GM23248 (cell line): ENCODE measurements around the gene SERP2. TPM values are rescaled to one million over a fixed set of nuclear protein-coding genes. Genes with fewer than 3 reads are reported as not detected.

ENCODE experiments used
- DNase-seq: peaks from one replicate; pipeline ENCODE4 v3.0.0-alpha.2; 2015
- H2AFZ ChIP-seq: fragments of 200-600 bp; sonication (generic); 2 replicates; pipeline ENCODE4 v1.6.1; 2016; ENCODE audit warnings: antibody characterized with exemption
- H3F3A ChIP-seq: fragments of 200-600 bp; sonication (generic); 2 replicates; pipeline ENCODE4 v1.6.1; 2016; ENCODE audit warnings: mild to moderate bottlenecking, antibody characterized with exemption, mixed run types; ENCODE audit not compliant: insufficient read depth
- H3K27ac ChIP-seq: fragments of 200-600 bp; sonication (generic); 2 replicates; pipeline ENCODE4 v1.5.1; 2016; ENCODE audit warnings: mild to moderate bottlenecking
- H3K27me3 ChIP-seq: fragments of 200-600 bp; sonication (generic); replicated peaks from 2 replicates; pipeline ENCODE4 v1.6.1; 2016; ENCODE audit warnings: mild to moderate bottlenecking; ENCODE audit not compliant: insufficient read depth
- H3K36me3 ChIP-seq: fragments of 200-600 bp; sonication (generic); 2 replicates; pipeline ENCODE4 v1.6.1; 2016; ENCODE audit warnings: low read depth, mild to moderate bottlenecking
- H3K4me1 ChIP-seq: fragments of 200-600 bp; sonication (generic); 2 replicates; pipeline ENCODE4 v1.6.1; 2016; ENCODE audit warnings: mild to moderate bottlenecking; ENCODE audit not compliant: insufficient read depth
- H3K4me2 ChIP-seq: fragments of 200-600 bp; sonication (generic); one replicate; pipeline ENCODE4 v1.6.1; 2016; ENCODE audit warnings: mild to moderate bottlenecking; ENCODE audit not compliant: unreplicated experiment
- H3K4me3 ChIP-seq: fragments of 200-600 bp; sonication (generic); 2 replicates; pipeline ENCODE4 v1.5.1; 2016; ENCODE audit warnings: mild to moderate bottlenecking
- H3K79me2 ChIP-seq: fragments of 200-600 bp; sonication (generic); 2 replicates; pipeline ENCODE4 v1.6.1; 2016; ENCODE audit warnings: mild to moderate bottlenecking; ENCODE audit not compliant: insufficient read depth
- H3K9ac ChIP-seq: fragments of 200-600 bp; sonication (generic); 2 replicates; pipeline ENCODE4 v1.6.1; 2016; ENCODE audit warnings: mild to moderate bottlenecking
- H3K9me2 ChIP-seq: fragments of 200-600 bp; sonication (generic); 2 replicates; pipeline ENCODE4 v1.6.1; 2016; ENCODE audit warnings: mixed run types, mild to moderate bottlenecking, moderate library complexity; ENCODE audit not compliant: insufficient read depth
- H3K9me3 ChIP-seq: fragments of 200-600 bp; sonication (generic); one replicate; pipeline ENCODE4 v1.6.1; 2017; ENCODE audit warnings: low read depth
- H4K20me1 ChIP-seq: fragments of 200-600 bp; sonication (generic); 2 replicates; pipeline ENCODE4 v1.6.0; 2016; ENCODE audit not compliant: insufficient read depth
- EZH2 ChIP-seq: fragments of 200-600 bp; sonication (generic); IDR thresholded peaks from 2 replicates; pipeline ENCODE4 v1.6.1; 2018; ENCODE audit warnings: antibody characterized with exemption, mild to moderate bottlenecking; ENCODE audit not compliant: insufficient read depth, poor library complexity, severe bottlenecking
- EZH2phosphoT487 ChIP-seq: fragments of 200-600 bp; sonication (generic); IDR thresholded peaks from 2 replicates; pipeline ENCODE4 v1.6.1; 2018; ENCODE audit warnings: antibody characterized with exemption, moderate library complexity, mild to moderate bottlenecking, low read depth; ENCODE audit not compliant: insufficient read depth
- WGBS, 2 experiments: methylation state at CpG; one replicate each; pipeline ENCODE4 v1.1.6; 2015 to 2017; ENCODE audit warnings: low lambda C conversion rate in 2 of 2, low coverage in 1 of 2; ENCODE audit errors: missing lambda C conversion rate in 2 of 2; 5-methylcytosine and 5-hydroxymethylcytosine counted together
- in situ Hi-C: fragments of 300-500 bp; cut with MboI; formaldehyde crosslinking; loops from 2 replicates; pipeline ENCODE4 v1.15.0; 2020
- polyA plus RNA-seq: library from polyadenylated mRNA; unstranded; fragments of >200 nt; fragmentation: Nextera tagmentation; extraction: Ambion mirVana; gene quantifications from 2 replicates; pipeline ENCODE4 v1.2.1, GENCODE V29; 2016
- total RNA-seq: library from RNA; depleted of rRNA; stranded (reverse); fragments of >200 nt; shearing (Covaris generic); gene quantifications from 2 replicates; pipeline ENCODE4 v1.2.3, GENCODE V29; 2014

Gene SERP2
- total and polyA plus RNA-seq, 2 experiments from 2014 or later: 2.8 to 3.2 TPM

GRCh38 chr13:44365008-44365407 is 8.6 kb upstream of the SERP2 start:
- Histone ChIP-seq H3K9me3 (no peaks in the 10 kb centered on the region), H4K20me1 (no peaks in the 10 kb centered on the region), H3F3A (peaks cover 22% of the 10 kb centered on the region), H3K9me2 (no peaks in the 10 kb centered on the region), H3K4me2 (peak overlapping the region; percentile 27), H3K4me3 (no peak overlapping the region), H3K79me2 (no peaks in the 10 kb centered on the region), H3K27ac (0 out of 2 replicates have a peak overlapping the region, but pooled peaks have one; percentile 13), H3K36me3 (no peaks in the 10 kb centered on the region), H3K27me3 (no peaks in the 10 kb centered on the region; the same call in 1 of the 2 replicates), H3K9ac (no peak overlapping the region), H2AFZ (no peak overlapping the region), H3K4me1 (peaks cover 25% of the 10 kb centered on the region)
- DNase-seq: peak; percentile 65
- TF ChIP-seq EZH2phosphoT487 (peak; percentile 82; the same call in 1 of the 2 replicates), EZH2 (no peak)
- in situ Hi-C loops: no loop called here
- 55 to 64% methylated on average over 3 of the region's 3 CpGs for WGBS, 2 experiments

GRCh38 chr13:44365899-44366298 is 7.7 kb upstream of the SERP2 start:
- TF ChIP-seq EZH2phosphoT487 (no peak), EZH2 (no peak)
- Histone ChIP-seq H2AFZ (no peak overlapping the region), H3K9me3 (no peaks in the 10 kb centered on the region), H3K4me3 (no peak overlapping the region), H3K36me3 (no peaks in the 10 kb centered on the region), H3F3A (peaks cover 22% of the 10 kb centered on the region), H3K27me3 (no peaks in the 10 kb centered on the region; the same call in 1 of the 2 replicates), H4K20me1 (no peaks in the 10 kb centered on the region), H3K27ac (no peak overlapping the region), H3K9me2 (no peaks in the 10 kb centered on the region), H3K4me2 (no peak overlapping the region), H3K4me1 (peaks cover 25% of the 10 kb centered on the region), H3K79me2 (no peaks in the 10 kb centered on the region), H3K9ac (no peak overlapping the region)
- DNase-seq: no peak
- 87 to 92% methylated on average over 3 of the region's 3 CpGs for WGBS, 2 experiments
- in situ Hi-C loops: no loop called here

- 0 to 11% methylated on average over 4 to 6 of the region's 6 CpGs for WGBS, 2 experiments
- Histone ChIP-seq H3F3A (peaks cover 18% of the 10 kb centered on the region), H3K9ac (no peak overlapping the region), H3K9me2 (no peaks in the 10 kb centered on the region), H3K4me1 (peaks cover 21% of the 10 kb centered on the region), H3K36me3 (no peaks in the 10 kb centered on the region), H2AFZ (no peak overlapping the region), H3K4me2 (no peak overlapping the region), H3K9me3 (no peaks in the 10 kb centered on the region), H3K27me3 (no peaks in the 10 kb centered on the region; the same call in 1 of the 2 replicates), H3K27ac (no peak overlapping the region), H3K4me3 (no peak overlapping the region), H3K79me2 (no peaks in the 10 kb centered on the region), H4K20me1 (no peaks in the 10 kb centered on the region)
- in situ Hi-C loops: no loop called here
- no peak for TF ChIP-seq EZH2phosphoT487
- no peak for TF ChIP-seq EZH2
- DNase-seq: peak; percentile 59
Measured at GRCh38 chr13:44368062-44368591, 5.5 kb upstream of the SERP2 start.

- in situ Hi-C loops: no loop called here
- H3F3A ChIP-seq: peaks cover 18% of the 10 kb centered on the region
- H3K27ac ChIP-seq: no peak overlapping the region
- no peak overlapping the region for H3K4me3 ChIP-seq
- H3K9me2 ChIP-seq: no peaks in the 10 kb centered on the region
- DNase-seq: no peak
- no peaks in the 10 kb centered on the region; the same call in 1 of the 2 replicates for H3K27me3 ChIP-seq
- no peak overlapping the region for H3K4me2 ChIP-seq
- no peaks in the 10 kb centered on the region for H3K79me2 ChIP-seq
- no peak for TF ChIP-seq EZH2phosphoT487
- TF ChIP-seq EZH2: no peak
- H3K9ac ChIP-seq: no peak overlapping the region
- no peaks in the 10 kb centered on the region for H3K36me3 ChIP-seq
- H3K4me1 ChIP-seq: peaks cover 21% of the 10 kb centered on the region
- H2AFZ ChIP-seq: no peak overlapping the region
- H4K20me1 ChIP-seq: no peaks in the 10 kb centered on the region
- no peaks in the 10 kb centered on the region for H3K9me3 ChIP-seq
- 68 to 73% methylated on average over 5 of the region's 5 CpGs for WGBS, 2 experiments
Measured at GRCh38 chr13:44368599-44369368, 4.8 kb upstream of the SERP2 start.
